AG04449 (cell line): ENCODE measurements around the gene WNT7A.

Experiments used
- CTCF ChIA-PET: fragments of 350-600 bp; formaldehyde crosslinking; extraction: SDS; loops from one replicate; lab custom pipeline; 2021; ENCODE audit warnings: antibody characterized with exemption; lab: Yijun Ruan, JAX
- POLR2A ChIA-PET: fragments of 400-600, 350-600 bp; formaldehyde crosslinking; extraction: SDS; loops from one replicate; lab custom pipeline; 2020; ENCODE audit warnings: antibody characterized with exemption, inconsistent platforms; lab: Yijun Ruan, JAX
- DNase-seq: peaks from one replicate; pipeline ENCODE4 v3.0.0-alpha.2; 2010; ENCODE audit warnings: low read depth, low spot score
- H3K4me3 ChIP-seq: 2 replicates; pipeline ENCODE4 v1.5.1; 2011; ENCODE audit warnings: low read depth, mild to moderate bottlenecking, control low read depth, low read length
- CTCF ChIP-seq: IDR thresholded peaks from one replicate; pipeline ENCODE4 v1.5.1; 2011; ENCODE audit warnings: mild to moderate bottlenecking, moderate library complexity, low read length, control low read depth, inconsistent platforms; ENCODE audit not compliant: insufficient read depth; ENCODE audit errors: missing control alignments

Gene WNT7A

GRCh38 chr3:13770170-13771169 lies 109.4 kb downstream of the WNT7A start:
- no peak for TF ChIP-seq CTCF
- no peak overlapping the region for H3K4me3 ChIP-seq
- ChIA-PET POLR2A (no interaction called here), CTCF (no interaction called here)
- no peak for DNase-seq

- TF ChIP-seq CTCF: no peak
- no peak overlapping the region for H3K4me3 ChIP-seq
- ChIA-PET POLR2A (no interaction called here), CTCF (no interaction called here)
- DNase-seq: no peak
These were observed 110.4 kb downstream of the WNT7A start for GRCh38 chr3:13769422-13769821.

- H3K4me3 ChIP-seq: no peak overlapping the region
- DNase-seq: no peak
- TF ChIP-seq CTCF: no peak
- ChIA-PET POLR2A (no interaction called here), CTCF (no interaction called here)
These were observed 111.4 kb downstream of the WNT7A start for GRCh38 chr3:13768453-13768852.

- TF ChIP-seq CTCF: no peak
- ChIA-PET CTCF (no interaction called here), POLR2A (no interaction called here)
- no peak overlapping the region for H3K4me3 ChIP-seq
- DNase-seq: no peak
These were observed 112.0 kb downstream of the WNT7A start for GRCh38 chr3:13767896-13768295.

GRCh38 chr3:13767030-13767429 lies 112.8 kb downstream of the WNT7A start:
- no peak for TF ChIP-seq CTCF
- ChIA-PET CTCF (no interaction called here), POLR2A (no interaction called here)
- H3K4me3 ChIP-seq: no peak overlapping the region
- no peak for DNase-seq
